Measurements from ENCODE around the gene ARL14EP.

ARL14EP gene

DNA sequence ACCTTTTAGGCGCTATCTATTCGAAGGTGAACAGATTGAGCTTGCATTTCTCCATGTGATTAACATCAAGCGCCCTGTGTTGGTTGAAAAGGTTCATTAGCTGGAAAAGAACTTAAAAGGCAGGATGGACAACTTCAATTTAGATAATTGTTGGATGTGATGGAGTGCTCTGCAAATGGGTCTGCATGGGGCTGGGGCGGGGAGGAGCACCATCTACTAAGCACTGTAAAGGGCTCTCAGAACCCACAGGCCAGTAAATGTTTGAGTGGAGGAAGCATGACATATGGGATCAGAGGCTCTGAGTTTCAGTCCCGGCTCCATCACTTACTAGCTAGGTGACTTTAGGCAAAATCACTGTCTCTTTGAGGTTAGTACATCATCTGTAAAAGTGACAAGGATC is 28.2 kb downstream of the ARL14EP start:
- H3K4me3 ChIP-seq (replicated peaks in 1 of 2; ENCODE audit: low read depth in 2 of 2, low read length in 2 of 2), result no peak overlapping the region
- no peak for DNase-seq (ENCODE audit: low read depth in 2 of 2)
- TF ChIP-seq, protein P1, sequence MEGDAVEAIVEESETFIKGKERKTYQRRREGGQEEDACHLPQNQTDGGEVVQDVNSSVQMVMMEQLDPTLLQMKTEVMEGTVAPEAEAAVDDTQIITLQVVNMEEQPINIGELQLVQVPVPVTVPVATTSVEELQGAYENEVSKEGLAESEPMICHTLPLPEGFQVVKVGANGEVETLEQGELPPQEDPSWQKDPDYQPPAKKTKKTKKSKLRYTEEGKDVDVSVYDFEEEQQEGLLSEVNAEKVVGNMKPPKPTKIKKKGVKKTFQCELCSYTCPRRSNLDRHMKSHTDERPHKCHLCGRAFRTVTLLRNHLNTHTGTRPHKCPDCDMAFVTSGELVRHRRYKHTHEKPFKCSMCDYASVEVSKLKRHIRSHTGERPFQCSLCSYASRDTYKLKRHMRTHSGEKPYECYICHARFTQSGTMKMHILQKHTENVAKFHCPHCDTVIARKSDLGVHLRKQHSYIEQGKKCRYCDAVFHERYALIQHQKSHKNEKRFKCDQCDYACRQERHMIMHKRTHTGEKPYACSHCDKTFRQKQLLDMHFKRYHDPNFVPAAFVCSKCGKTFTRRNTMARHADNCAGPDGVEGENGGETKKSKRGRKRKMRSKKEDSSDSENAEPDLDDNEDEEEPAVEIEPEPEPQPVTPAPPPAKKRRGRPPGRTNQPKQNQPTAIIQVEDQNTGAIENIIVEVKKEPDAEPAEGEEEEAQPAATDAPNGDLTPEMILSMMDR (IDR thresholded peaks at IDR 0.05; ENCODE audit: low read depth, low read length), result no peak

DNA sequence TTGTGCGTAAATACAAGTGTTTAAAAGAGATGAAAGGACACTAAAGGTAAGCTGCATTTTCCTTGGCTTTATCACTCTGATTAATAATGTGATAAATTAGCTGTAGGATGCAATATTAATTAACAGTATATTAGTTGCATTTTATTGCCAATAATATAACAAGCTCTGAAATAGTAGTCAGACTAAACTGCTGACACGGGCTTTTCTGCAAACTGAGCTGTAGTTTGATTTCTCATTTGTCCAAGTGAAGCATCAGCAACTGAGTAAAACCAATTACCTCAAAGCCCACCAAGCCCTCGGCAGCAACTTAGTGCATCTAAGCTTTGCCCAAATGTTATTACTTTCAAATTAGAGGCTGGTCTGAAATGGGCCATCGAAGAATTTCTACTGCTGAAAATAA is 33.5 kb downstream of the ARL14EP start:
- TF ChIP-seq, protein P1 (IDR thresholded peaks at IDR 0.05; ENCODE audit: low read depth, low read length), result no peak
- H3K4me3 ChIP-seq (replicated peaks in 1 of 2; ENCODE audit: low read depth in 2 of 2, low read length in 2 of 2), result no peak overlapping the region
- no peak for DNase-seq (ENCODE audit: low read depth in 2 of 2)

DNA sequence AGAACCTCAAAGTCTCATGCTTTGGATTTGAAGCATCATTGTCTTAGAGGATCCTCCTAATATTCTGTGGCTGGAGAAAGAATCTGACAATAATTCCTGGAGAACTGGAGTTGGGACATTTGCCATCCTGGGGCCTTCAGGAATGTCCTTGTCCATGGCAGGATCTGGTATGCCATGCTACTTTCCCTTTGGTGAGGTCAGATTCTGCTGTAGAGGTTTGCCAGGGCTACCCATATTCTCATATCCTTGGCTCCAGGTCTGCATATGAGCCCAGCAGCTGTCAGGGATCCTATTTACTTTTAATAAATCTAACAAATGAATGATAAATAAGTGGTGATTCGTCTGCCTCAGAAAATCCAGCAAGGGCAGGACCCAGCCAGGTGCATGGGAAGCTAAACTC is 35.0 kb downstream of the ARL14EP start:
- H3K4me3 ChIP-seq (replicated peaks in 1 of 2; ENCODE audit: low read depth in 2 of 2, low read length in 2 of 2), result no peak overlapping the region
- no peak for DNase-seq (ENCODE audit: low read depth in 2 of 2)
- TF ChIP-seq, protein P1 (IDR thresholded peaks at IDR 0.05; ENCODE audit: low read depth, low read length), result no peak

DNA sequence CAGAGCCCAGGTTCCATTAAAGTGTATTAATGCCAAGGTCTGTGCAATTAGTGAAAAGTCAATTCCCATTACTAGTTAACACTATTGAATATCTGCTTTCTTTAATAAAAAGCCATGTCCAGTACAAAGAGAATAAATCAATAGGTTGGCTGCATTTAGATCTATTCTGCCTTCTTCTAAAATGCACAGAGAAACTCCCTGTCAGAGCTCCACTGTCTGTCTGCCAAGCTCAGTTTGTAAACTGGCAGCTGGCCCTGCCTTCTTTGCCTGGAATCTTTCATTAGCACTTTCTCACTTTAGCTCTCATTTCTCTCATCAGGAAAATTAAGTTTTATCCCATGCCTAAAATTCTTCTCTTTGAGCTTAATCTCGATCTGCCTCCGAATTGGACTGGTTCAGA is 35.6 kb downstream of the ARL14EP start:
- H3K4me3 ChIP-seq (replicated peaks in 1 of 2; ENCODE audit: low read depth in 2 of 2, low read length in 2 of 2), result no peak overlapping the region
- TF ChIP-seq, protein P1 (IDR thresholded peaks at IDR 0.05; ENCODE audit: low read depth, low read length), result no peak
- DNase-seq (ENCODE audit: low read depth in 2 of 2), result no peak

DNA sequence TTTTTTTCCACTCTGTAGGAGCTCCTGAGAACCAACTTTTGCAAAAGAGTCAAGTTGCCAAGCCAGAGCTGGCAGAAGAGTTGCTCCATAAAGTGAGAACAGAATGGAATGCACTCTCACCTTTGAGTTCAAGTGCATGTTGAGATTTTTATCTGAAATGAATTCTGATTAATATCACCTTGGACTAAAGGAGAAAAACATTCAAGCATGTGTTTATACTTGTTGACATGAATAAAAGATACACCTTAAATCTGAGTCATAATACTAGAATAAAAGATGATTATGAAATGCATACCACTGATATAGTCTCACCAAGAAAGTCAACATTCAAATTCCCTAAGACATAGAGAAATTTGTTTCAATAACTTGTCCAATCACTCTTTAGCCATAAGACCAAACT is 37.8 kb downstream of the ARL14EP start:
- no peak overlapping the region for H3K4me3 ChIP-seq (replicated peaks in 1 of 2; ENCODE audit: low read depth in 2 of 2, low read length in 2 of 2)
- TF ChIP-seq, protein P1 (IDR thresholded peaks at IDR 0.05; ENCODE audit: low read depth, low read length), result no peak
- no peak for DNase-seq (ENCODE audit: low read depth in 2 of 2)

DNA sequence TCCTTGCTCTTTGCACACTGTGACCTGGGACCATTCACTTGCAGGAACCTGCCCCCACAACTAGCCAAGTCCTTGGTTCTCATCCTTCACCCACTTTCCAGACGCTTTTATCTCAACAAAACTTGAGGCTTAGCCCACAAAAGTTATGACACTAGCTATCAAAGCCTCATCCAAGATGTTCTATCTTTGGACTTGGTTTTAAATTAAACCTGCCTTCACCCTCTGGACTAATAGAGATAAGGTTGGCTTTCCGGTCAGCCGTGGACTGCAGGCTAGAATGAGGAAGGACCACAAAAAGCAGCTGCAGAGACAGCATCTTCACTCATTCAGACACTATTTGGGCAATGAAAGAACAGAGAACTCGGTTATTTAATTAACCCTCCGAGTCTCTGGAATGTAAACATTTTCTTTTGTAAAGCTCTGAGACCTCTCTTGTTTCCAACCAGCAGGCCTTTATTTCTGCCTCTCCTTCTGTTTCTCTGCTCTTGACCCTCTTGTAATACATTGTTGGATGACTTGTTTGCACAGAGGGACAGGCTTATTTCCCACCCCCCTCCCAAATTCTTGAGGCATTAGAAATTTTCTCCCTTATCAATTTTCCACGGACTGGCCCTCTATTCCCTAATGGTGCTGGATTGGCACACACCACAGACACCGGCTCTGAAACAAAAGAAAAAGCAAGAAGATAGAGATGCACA is 41.4 kb downstream of the ARL14EP start:
- DNase-seq (ENCODE audit: low read depth in 2 of 2), result no peak
- H3K4me3 ChIP-seq (replicated peaks in 1 of 2; ENCODE audit: low read depth in 2 of 2, low read length in 2 of 2), result no peak overlapping the region
- TF ChIP-seq, protein P1 (IDR thresholded peaks at IDR 0.05; ENCODE audit: low read depth, low read length), result no peak
